GM18951 (cell line): ENCODE data around the gene NKX2-1.
"Not testable (repeated sequence)": the region's sequence is repeated elsewhere in the genome, so short reads cannot be mapped to it uniquely, and the experiment has no call there.

Source experiments
- POLR2A ChIP-seq: IDR thresholded peaks from 4 replicates; pipeline ENCODE4 v1.6.1; 2011; ENCODE audit warnings: mild to moderate bottlenecking; ENCODE audit not compliant: insufficient read length, insufficient read depth; ENCODE audit errors: extremely low read depth
- in situ Hi-C: fragments of 300-500 bp; cut with MboI; formaldehyde crosslinking; loops from one replicate; pipeline ENCODE4 v1.12.0; 2022; ENCODE audit warnings: low sequenced_read_pairs, mixed read lengths, inconsistent platforms; ENCODE audit not compliant: unreplicated experiment

The NKX2-1 gene

GRCh38 chr14:36519431-36520321 lies at the start of gene NKX2-1:
TSS of gene NKX2-1 (minus strand) at chr14:36520232. CDS start at chr14:36520129, 103 bp downstream.
- in situ Hi-C loops: loop anchor here (25.0 kb wide), 1 partner anchor 143 kb away; the partner anchor contains the start of gene PAX9

DNA sequence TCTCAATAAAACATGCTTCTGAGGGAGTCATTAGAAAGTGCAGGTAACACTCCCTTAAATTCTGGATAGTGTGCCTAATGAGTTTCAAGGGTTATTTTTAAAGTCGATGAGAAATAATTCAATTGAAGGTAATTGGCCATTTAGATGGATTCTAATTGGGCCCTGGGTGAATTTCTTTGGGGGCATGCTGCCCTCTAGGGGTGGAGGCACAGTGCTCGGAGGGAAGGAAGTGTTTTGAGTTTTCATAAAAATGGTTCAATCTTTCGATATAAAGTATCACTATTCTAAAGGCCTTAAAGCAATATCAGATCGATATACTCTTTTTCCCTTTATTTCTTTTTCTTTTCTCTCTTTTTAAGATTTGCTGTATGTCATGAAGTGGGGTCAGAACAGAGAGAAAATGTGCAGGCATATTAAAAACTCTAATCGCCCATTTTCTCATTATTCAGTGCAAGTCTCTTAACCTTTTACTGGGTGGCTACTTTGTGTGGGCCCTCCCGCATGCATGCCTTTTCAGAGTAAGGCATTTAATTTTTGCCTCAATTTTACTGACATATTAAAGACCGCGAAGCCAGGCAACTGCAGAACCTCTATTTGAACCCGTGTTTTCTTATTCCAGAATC lies 36.9 kb upstream of the NKX2-1 start:
- TF ChIP-seq POLR2A: no peak
- in situ Hi-C loops: loop anchor here (25.0 kb wide), 1 partner anchor 670 kb away; no protein-coding TSS in a partner anchor

More at GRCh38 chr14:36519431-36520321, at the start of gene NKX2-1:
- no peak for TF ChIP-seq POLR2A

- TF ChIP-seq POLR2A: no peak
- in situ Hi-C loops: loop anchor here (25.0 kb wide), 1 partner anchor 669 kb away; no protein-coding TSS in a partner anchor
These were observed 36.1 kb upstream of the NKX2-1 start for GRCh38 chr14:36555998-36556743.

DNA sequence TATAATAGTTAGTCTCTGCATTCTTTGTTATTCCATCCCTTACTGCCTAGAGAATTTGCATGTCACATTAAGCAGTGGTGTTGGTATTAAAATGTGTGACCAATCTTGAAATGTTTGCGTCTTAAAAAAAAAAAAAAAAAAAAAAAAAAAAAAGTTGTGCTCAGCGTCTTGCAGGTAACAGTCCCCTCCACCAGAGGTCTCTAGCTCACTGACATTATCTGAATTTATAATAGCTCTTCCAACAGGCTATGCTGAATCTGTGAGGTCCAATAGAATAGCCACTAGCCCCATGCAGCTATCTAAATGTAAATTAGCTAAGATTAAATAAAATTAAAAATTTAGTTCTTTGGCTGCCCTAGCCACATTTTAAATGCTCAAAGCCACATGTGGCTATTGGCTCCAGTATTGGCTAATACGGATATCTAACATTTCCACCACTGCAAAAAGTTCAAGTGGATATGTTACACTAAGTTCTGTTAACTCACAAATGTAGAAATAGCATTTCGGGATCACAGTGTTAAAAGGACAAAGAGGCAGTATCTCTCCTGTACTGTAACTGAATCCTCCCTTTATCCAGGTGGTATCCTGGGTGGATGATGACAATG lies 33.7 kb upstream of the NKX2-1 start:
- in situ Hi-C loops: loop anchor here (25.0 kb wide), 1 partner anchor 666 kb away; no protein-coding TSS in a partner anchor
- TF ChIP-seq POLR2A: no peak

- no peak for TF ChIP-seq POLR2A
- in situ Hi-C loops: loop anchor here (25.0 kb wide), 1 partner anchor 664 kb away; no protein-coding TSS in a partner anchor
These were observed 30.9 kb upstream of the NKX2-1 start for GRCh38 chr14:36550899-36551298.

GRCh38 chr14:36544280-36544679 lies 24.2 kb upstream of the NKX2-1 start:
- in situ Hi-C loops: not testable (repeated sequence)

GRCh38 chr14:36538051-36538450 lies 18.0 kb upstream of the NKX2-1 start:
- in situ Hi-C loops: no loop called here
- TF ChIP-seq POLR2A: no peak

- in situ Hi-C loops: no loop called here
- TF ChIP-seq POLR2A: no peak
These were observed 9.0 kb upstream of the NKX2-1 start for GRCh38 chr14:36529062-36529461.

DNA sequence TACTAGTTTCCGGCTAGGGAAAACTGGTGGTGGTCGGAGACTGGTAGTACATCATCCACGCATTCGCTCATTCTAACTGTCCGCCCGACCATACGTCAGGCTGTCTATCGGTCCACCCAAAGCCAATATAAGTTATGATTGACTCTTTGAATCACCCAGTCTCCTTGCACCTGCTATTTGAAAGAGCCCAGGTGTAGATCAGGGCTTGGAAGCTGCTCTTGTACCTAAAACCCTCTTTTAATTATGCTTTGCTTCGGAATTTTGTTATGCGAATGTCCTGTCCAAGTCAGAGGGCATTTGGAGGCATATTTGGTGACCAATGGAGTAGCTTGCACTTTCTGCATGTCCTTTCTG lies 5.7 kb upstream of the NKX2-1 start:
- in situ Hi-C loops: no loop called here
- TF ChIP-seq POLR2A: no peak

DNA sequence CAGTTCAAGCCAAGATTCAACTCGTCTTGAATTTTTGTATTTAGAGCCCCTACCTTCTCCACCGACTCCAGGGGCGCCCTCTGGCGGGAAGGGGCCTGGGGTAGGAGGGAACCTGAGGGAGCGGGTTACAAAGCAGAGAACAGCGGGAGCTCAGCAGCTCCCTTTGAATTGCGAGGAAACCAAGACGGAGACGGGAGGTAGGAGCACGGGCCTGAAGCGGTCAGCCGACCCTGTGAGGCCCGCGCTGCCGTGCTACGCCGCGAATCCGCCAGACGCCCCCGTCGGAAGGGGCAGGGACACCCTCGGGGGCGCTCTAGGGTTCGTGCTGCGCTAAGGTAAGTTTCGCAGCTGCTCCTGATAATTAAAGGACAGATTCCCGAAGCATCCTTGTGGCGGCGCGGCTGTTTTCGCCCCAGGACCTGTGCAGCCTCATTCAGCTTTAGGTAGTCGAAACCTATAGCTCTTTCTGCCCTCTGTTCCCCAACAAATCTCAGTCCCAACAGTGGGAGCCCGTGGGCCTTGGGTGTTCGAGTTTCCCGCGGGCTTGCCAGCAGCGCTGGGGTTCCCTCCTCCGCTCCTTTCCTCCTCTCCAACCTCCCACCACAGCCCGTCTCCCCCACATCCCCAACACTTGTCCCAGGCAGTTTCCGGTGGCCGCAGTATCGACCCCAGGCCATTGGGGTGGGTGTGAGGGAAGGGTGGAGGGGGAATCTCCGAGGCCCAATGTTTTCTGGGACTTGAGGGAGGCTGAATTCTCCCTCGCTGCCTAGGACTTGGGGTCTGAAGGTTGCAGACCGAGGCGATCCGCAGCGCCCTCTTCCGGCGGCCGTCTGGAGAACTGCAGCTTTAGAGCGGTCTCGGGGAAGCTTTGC lies 5.1 kb upstream of the NKX2-1 start:
- TF ChIP-seq POLR2A: no peak
- in situ Hi-C loops: loop anchor here (25.0 kb wide), 1 partner anchor 137 kb away; the partner anchor contains the start of gene PAX9

GRCh38 chr14:36524220-36524837 lies 4.3 kb upstream of the NKX2-1 start:
- in situ Hi-C loops: loop anchor here (25.0 kb wide), 1 partner anchor 138 kb away; the partner anchor contains the start of gene PAX9
- no peak for TF ChIP-seq POLR2A
